Spleen (tissue), 11 donors: ENCODE measurements around the gene CLTA. TPM values are rescaled to one million over a fixed set of nuclear protein-coding genes. Genes with fewer than 3 reads are reported as not detected.

Experiments
- DNase-seq: peaks from one replicate; pipeline ENCODE4 v3.0.0-alpha.2; 2020
- H3K27ac ChIP-seq, 8 donors: fragments of 200-600 bp; sonication (generic) in 7 of 8; 1 replicate in 4 of 8; 2 replicates in 4 of 8; pipeline versions ENCODE4 v1.5.0 to v1.8.0; 2016 to 2021; ENCODE audit warnings: inconsistent platforms in 4 of 8, mild to moderate bottlenecking in 4 of 8, moderate library complexity in 1 of 8
- H3K27me3 ChIP-seq, 7 donors: fragments of 200-600 bp; sonication (generic) in 6 of 7; replicated peaks in 1 of 7; 1 replicate in 4 of 7; 2 replicates in 3 of 7; pipeline versions ENCODE4 v1.5.0 to v1.8.0; 2016 to 2021; ENCODE audit warnings: inconsistent platforms in 3 of 7, mild to moderate bottlenecking in 1 of 7
- H3K36me3 ChIP-seq, 6 donors: fragments of 200-600 bp; sonication (generic) in 5 of 6; 1 replicate in 4 of 6; 2 replicates in 2 of 6; pipeline versions ENCODE4 v1.5.0 to v1.8.0; 2016 to 2021; ENCODE audit warnings: inconsistent platforms in 2 of 6
- H3K4me1 ChIP-seq, 6 donors: fragments of 200-600 bp; sonication (generic) in 5 of 6; 1 replicate in 3 of 6; 2 replicates in 3 of 6; pipeline versions ENCODE4 v1.5.0 to v1.8.0; 2016 to 2021; ENCODE audit warnings: inconsistent platforms in 3 of 6
- H3K4me3 ChIP-seq, 8 donors: fragments of 200-600 bp; sonication (generic) in 7 of 8; 1 replicate in 4 of 8; 2 replicates in 4 of 8; pipeline versions ENCODE4 v1.5.0 to v1.8.0; 2016 to 2021; ENCODE audit warnings: inconsistent platforms in 4 of 8, mild to moderate bottlenecking in 4 of 8, moderate library complexity in 2 of 8
- H3K9me3 ChIP-seq, 8 donors: fragments of 200-600 bp; sonication (generic) in 7 of 8; 1 replicate in 4 of 8; 2 replicates in 4 of 8; pipeline versions ENCODE4 v1.5.0 to v1.8.0; 2016 to 2021; ENCODE audit warnings: inconsistent platforms in 4 of 8
- POLR2A ChIP-seq, 3 donors: fragments of 450-650 bp; IDR thresholded peaks; one replicate each; pipeline ENCODE4 v1.5.1; 2017; ENCODE audit warnings: antibody characterized with exemption in 3 of 3, mild to moderate bottlenecking in 1 of 3
- POLR2AphosphoS5 ChIP-seq, 3 donors: sonication (generic); formaldehyde crosslinking; IDR thresholded peaks; one replicate each; pipeline ENCODE4 v1.5.1; 2017; ENCODE audit warnings: antibody characterized with exemption in 3 of 3
- WGBS, 5 donors: extraction: QIAGEN DNeasy Blood & Tissue Kit in 3 of 5; methylation state at CpG; one replicate each; pipeline versions ENCODE4 v1.1.5 to v1.1.7; 2013 to 2018; 5-methylcytosine and 5-hydroxymethylcytosine counted together
- intact Hi-C: fragments of 100-400 bp; cut with DNase I; formaldehyde crosslinking; loops from one replicate; pipeline ENCODE4 v1.15.0; 2023; ENCODE audit warnings: low total_unique reads
- polyA plus RNA-seq, 3 donors: library from polyadenylated mRNA; stranded (reverse); fragments of 200-250 nt; gene quantifications; one replicate each; pipeline ENCODE4 v1.2.1, GENCODE V29; 2013
- total RNA-seq, 7 donors: library from RNA; depleted of rRNA in 3 of 7; stranded (reverse); fragments of >200 nt in 3 of 7; fragmentation: NEBNext Ultra II Directional in 4 of 7; extraction: Animal tissue kit (Norgen Biotek cat#: 25700) in 4 of 7; gene quantifications; one replicate each; pipeline versions ENCODE4 v1.1.0 to v1.2.1, GENCODE V29; 2016 to 2021
- TF ChIP-seq, protein P1 (sequence below), 11 experiments: fragments of 200-600 bp in 7 of 11; fragments of 450-650 bp in 4 of 11; sonication (generic) in 4 of 11; IDR thresholded peaks in 8 of 11; conservative IDR thresholded peaks in 3 of 11; 1 replicate in 7 of 11; 2 replicates in 4 of 11; pipeline versions ENCODE4 v1.4.0 to v1.8.0; 2016 to 2021; ENCODE audit warnings: antibody characterized with exemption in 11 of 11, inconsistent platforms in 4 of 11, mild to moderate bottlenecking in 1 of 11
- donor health status: healthy with polysubstance abuse.
- donor health status: DM: no; HTN: no; CAD: no; lungs with moderate emphysema.
- donor health status: DM: no; HTN: no; CAD: no.
- donor health status: Bipolar disorder and iron deficiency.
- donor health status: healthy.
- donor health status: DM: no; HTN: no; CAD: no.
- donor health status: DM: yes; HTN: yes; CAD: no.

The CLTA gene
- total and polyA plus RNA-seq, 10 donors: 92.0 to 176 (median 137) TPM

DNA sequence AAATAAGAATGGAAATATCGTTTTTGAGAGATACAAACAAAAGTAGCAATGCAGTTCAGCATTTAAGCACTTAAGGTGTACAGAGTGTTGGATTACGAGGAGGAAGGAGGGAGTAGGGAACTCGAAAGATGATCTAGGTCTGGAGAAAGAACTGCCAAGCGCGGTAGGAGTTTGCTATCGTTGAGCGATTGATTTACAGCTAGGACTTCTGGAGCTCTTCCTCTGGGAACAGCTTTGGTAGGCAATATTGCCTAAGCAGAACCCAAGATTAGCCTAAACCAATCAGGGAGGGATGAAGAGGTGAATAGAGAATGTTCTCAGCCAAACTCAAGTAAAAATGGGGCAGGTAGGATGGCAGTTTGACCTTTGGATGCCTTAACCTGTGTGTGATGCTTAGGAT is 965 bp downstream of the CLTA start:
- H3K4me3 ChIP-seq: peak overlapping the region; percentile 77 to 99 (median 95)
- no peaks in the 10 kb centered on the region for H3K27me3 ChIP-seq
- peaks cover 0 to 29% (median 0%) of the 10 kb centered on the region in 6 donors for H3K36me3 ChIP-seq
- 1 to 2% (median 1%) methylated on average over 7 of the region's 7 CpGs for WGBS, 5 donors
- TF ChIP-seq, protein P1, sequence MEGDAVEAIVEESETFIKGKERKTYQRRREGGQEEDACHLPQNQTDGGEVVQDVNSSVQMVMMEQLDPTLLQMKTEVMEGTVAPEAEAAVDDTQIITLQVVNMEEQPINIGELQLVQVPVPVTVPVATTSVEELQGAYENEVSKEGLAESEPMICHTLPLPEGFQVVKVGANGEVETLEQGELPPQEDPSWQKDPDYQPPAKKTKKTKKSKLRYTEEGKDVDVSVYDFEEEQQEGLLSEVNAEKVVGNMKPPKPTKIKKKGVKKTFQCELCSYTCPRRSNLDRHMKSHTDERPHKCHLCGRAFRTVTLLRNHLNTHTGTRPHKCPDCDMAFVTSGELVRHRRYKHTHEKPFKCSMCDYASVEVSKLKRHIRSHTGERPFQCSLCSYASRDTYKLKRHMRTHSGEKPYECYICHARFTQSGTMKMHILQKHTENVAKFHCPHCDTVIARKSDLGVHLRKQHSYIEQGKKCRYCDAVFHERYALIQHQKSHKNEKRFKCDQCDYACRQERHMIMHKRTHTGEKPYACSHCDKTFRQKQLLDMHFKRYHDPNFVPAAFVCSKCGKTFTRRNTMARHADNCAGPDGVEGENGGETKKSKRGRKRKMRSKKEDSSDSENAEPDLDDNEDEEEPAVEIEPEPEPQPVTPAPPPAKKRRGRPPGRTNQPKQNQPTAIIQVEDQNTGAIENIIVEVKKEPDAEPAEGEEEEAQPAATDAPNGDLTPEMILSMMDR (IDR thresholded peaks at IDR 0.05 in 8 of 11, conservative IDR thresholded peaks at IDR 0.05 in 3 of 11): no peak
- TF ChIP-seq POLR2A (IDR thresholded peaks at IDR 0.05) (no peak), POLR2AphosphoS5 (IDR thresholded peaks at IDR 0.05) (no peak)
- H3K9me3 ChIP-seq: no peaks in the 10 kb centered on the region
- H3K4me1 ChIP-seq: peaks cover 22 to 77% (median 47%) of the 10 kb centered on the region in 6 donors
- peak overlapping the region in 7 of 8 donors; percentile 88 to 97 (median 91) for H3K27ac ChIP-seq
- DNase-seq: no peak
- intact Hi-C loops: no loop called here

DNA sequence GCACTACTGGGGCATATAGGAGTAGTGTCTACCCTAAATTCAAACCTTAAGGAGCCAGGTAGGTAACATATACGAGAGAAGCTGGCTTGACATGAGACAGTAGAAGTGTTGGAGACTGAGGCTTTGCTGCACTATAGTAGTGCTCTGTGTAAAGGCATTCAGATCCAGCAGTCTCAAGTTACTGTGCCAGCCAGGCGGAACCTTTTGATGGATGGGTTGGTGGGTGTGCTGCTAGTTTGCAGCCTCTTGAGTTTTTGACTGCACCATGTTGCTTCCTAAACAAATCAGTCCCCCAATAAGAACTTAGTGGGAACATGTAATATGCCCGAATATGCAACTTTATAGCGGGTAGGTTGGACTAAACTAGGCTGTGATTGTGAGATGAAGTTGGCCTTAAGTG is 1.5 kb downstream of the CLTA start:
- Histone ChIP-seq H3K4me1 (peaks cover 22 to 77% (median 48%) of the 10 kb centered on the region in 6 donors), H3K4me3 (peak overlapping the region; percentile 77 to 99 (median 95)), H3K36me3 (peaks cover 0 to 35% (median 0%) of the 10 kb centered on the region in 6 donors), H3K27ac (peak overlapping the region in 2 of 8 donors; percentile 43 to 97), H3K9me3 (no peaks in the 10 kb centered on the region), H3K27me3 (no peaks in the 10 kb centered on the region)
- TF ChIP-seq POLR2AphosphoS5 (IDR thresholded peaks at IDR 0.05) (no peak), POLR2A (IDR thresholded peaks at IDR 0.05) (no peak)
- TF ChIP-seq, protein P1 (IDR thresholded peaks at IDR 0.05 in 8 of 11, conservative IDR thresholded peaks at IDR 0.05 in 3 of 11): no peak
- DNase-seq: no peak
- WGBS, 5 donors: 61 to 74% (median 72%) methylated on average over 4 of the region's 4 CpGs
- intact Hi-C loops: no loop called here

DNA sequence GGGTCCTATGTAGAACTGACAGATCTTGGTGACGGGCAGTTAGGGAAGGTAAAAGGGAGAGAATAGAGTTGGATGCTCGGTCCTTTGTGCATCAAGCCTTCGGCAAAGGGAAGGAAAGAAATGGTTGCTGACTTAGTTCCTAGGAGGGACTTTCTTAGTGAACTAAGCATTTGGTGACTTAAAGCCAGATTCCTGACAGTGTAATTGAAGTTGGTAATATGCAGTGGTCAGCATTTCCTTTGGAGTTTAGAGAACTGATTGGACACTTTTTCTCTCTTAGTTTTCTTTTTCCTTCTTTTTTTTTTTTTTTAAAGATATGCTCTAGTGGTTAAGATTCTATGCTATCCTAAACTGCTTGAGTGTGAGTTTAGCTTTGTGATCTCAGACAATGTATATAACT is 2.3 kb downstream of the CLTA start:
- Histone ChIP-seq H3K27me3 (no peaks in the 10 kb centered on the region), H3K9me3 (no peaks in the 10 kb centered on the region), H3K4me1 (peaks cover 22 to 76% (median 48%) of the 10 kb centered on the region in 6 donors), H3K27ac (peak overlapping the region in 2 of 8 donors; percentile 43 to 97), H3K36me3 (peaks cover 0 to 43% (median 6%) of the 10 kb centered on the region in 6 donors), H3K4me3 (peak overlapping the region in 6 of 8 donors; percentile 77 to 99 (median 95))
- intact Hi-C loops: no loop called here
- TF ChIP-seq, protein P1 (IDR thresholded peaks at IDR 0.05 in 8 of 11, conservative IDR thresholded peaks at IDR 0.05 in 3 of 11): no peak
- no peak for TF ChIP-seq POLR2AphosphoS5 (IDR thresholded peaks at IDR 0.05)
- no peak for TF ChIP-seq POLR2A (IDR thresholded peaks at IDR 0.05)
- whole genome bisulfite sequencing, 5 donors: 49 to 59% (median 53%) methylated on average over 3 of the region's 3 CpGs
- no peak for DNase-seq

DNA sequence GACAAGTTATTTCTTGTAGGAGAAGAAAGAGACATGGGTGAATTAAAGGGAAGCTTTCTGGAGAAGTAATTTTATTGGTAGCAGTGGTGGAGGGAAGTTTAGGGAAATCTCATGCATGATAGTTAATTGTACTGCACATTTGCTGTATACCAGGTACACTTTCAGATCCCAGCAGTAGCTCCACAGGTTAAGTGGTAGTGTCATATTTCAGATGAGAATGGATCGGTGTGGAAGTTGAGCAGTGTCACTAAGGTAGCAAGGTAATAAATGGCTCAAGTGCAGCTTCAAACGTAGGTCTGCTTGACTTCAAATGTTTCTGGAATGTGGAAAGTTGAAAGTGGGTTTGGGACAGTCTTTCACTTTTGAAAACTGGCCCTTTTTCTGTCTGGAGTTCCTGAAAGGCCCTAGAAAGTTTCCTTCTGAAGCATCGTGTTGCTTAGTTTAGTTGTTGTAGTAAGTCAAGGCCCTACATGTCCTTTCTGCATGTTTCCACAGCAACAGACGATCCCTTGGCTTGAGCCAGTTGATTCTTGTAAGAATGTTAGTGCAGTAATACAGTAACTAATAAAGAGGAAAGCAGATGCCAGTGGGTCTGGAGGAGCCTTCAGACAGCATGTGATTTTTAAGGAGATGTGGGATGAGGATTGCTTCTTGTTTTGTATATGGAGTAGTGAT is 3.7 kb downstream of the CLTA start:
- no peaks in the 10 kb centered on the region for H3K27me3 ChIP-seq
- 54 to 72% (median 63%) methylated on average over 4 of the region's 4 CpGs for WGBS, 5 donors
- peaks cover 0 to 57% (median 20%) of the 10 kb centered on the region in 6 donors for H3K36me3 ChIP-seq
- DNase-seq: no peak
- no peaks in the 10 kb centered on the region for H3K9me3 ChIP-seq
- H3K4me3 ChIP-seq: peak overlapping the region in 2 of 8 donors; percentile 92 to 99
- H3K4me1 ChIP-seq: peaks cover 22 to 74% (median 48%) of the 10 kb centered on the region in 6 donors
- intact Hi-C loops: no loop called here
- no peak overlapping the region for H3K27ac ChIP-seq
- TF ChIP-seq POLR2A (IDR thresholded peaks at IDR 0.05): no peak
- TF ChIP-seq, protein P1 (IDR thresholded peaks at IDR 0.05 in 8 of 11, conservative IDR thresholded peaks at IDR 0.05 in 3 of 11): no peak
- no peak for TF ChIP-seq POLR2AphosphoS5 (IDR thresholded peaks at IDR 0.05)
